Activated naive CD4-positive, alpha-beta T cell treated with anti-CD3 and anti-CD28 coated beads, Interleukin-2, amount 50 U/mL, for 72 hours (primary cell): ENCODE data around the gene RAPGEF5. TPM values are rescaled to one million over a fixed set of nuclear protein-coding genes. Genes with fewer than 3 reads are reported as not detected.
A peak's percentile ranks its signal among the peaks of the same experiment; 100 is the strongest.

Experiments
- ATAC-seq, 2 donors: fragments of 150-1000 bp; cut with Tn5 transposase; 2 replicates each; pipeline ENCODE4 v1.10.0; 2021; ENCODE audit warnings: mild to moderate bottlenecking in 2 of 2, moderate library complexity in 2 of 2
- DNase-seq, 2 donors: peaks; one replicate each; pipeline ENCODE4 v3.0.0; 2021 to 2022; ENCODE audit warnings: low spot score in 2 of 2
- H3K27ac Mint-ChIP-seq, 2 donors: one replicate each; pipeline ENCODE4 v1.8.0; 2022; ENCODE audit warnings: mild to moderate bottlenecking in 2 of 2, mixed read lengths in 2 of 2
- H3K36me3 Mint-ChIP-seq, 2 donors: one replicate each; pipeline ENCODE4 v1.8.0; 2022; ENCODE audit warnings: mixed read lengths in 2 of 2
- H3K9me3 Mint-ChIP-seq, 2 donors: one replicate each; pipeline ENCODE4 v1.8.0; 2022; ENCODE audit warnings: mixed read lengths in 2 of 2
- total RNA-seq, 2 donors: library from RNA; stranded (reverse); gene quantifications; one replicate each; pipeline ENCODE4 v1.2.3, GENCODE V29; 2022

RAPGEF5 gene
- total RNA-seq, 2 donors from 2014 or later = 0.23 to 0.53 TPM

DNA sequence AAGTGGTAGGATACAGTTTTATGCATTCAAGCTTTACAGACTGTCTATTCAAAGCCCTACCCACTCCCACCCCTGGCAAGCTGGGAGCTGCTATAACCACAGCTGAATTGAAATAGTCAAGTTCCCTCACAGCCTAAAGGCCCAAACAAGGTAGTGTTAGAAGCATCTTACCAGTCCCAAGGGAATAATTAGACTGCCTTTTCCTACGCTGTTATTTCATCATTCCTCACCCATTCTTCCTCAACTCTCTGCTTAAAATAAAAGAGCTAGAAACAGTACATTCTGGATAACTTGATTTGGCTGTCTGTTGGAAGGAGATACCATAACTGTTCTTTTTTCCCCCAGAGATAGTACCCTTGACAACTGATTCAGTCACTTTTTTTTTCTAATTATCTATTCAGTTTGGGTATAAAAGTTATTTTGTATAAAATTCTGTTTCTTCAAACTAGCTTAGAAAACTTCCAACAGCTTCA is 54.0 kb downstream of the RAPGEF5 start:
- no peak overlapping the region for H3K27ac Mint-ChIP-seq
- peaks cover 3 to 10% of the 10 kb centered on the region in 2 donors for H3K9me3 Mint-ChIP-seq
- no peaks in the 10 kb centered on the region for H3K36me3 Mint-ChIP-seq
- no peak for ATAC-seq
- no peak for DNase-seq

DNA sequence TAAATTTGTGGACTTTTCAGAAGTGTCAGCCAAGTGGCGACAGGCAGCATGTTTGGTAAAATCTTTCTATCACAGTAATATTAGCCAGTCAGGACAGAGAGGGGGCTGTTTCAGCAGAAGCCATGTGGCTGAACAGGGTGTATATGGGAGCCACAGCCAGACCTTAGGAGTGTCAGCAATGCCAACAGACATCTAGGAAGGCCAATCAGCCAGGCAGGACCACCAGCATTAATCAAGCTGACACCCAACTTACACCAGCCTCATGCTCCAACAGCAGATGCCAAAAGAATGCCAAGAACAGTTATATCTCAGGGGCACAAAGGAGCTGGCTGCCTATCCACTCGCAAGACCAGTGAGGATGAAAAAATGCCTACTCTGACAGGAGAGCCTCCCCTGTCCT is 54.8 kb downstream of the RAPGEF5 start:
- ATAC-seq (no peak), DNase-seq (no peak)
- Mint-ChIP-seq H3K9me3 (peaks cover 3 to 10% of the 10 kb centered on the region in 2 donors), H3K36me3 (no peaks in the 10 kb centered on the region), H3K27ac (no peak overlapping the region)

DNA sequence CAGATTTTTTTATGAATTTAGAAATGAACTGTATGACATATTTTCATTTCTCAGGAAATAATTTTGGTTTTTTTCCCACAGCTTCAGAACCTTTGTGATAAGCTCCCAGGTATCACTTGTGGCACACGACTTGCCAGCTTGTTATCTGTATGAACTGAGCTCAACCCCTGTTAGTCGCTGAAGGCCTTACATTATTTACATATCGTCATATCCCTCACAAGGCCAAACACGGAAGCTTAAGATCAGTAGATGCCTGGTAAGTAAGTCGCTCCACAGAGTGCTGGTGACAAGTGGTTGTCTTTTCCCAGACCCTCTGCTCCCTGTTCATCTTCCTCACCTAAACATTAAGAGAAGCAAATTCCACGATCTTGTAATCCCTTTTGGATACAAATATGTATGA is 55.2 kb downstream of the RAPGEF5 start:
- Mint-ChIP-seq H3K27ac (no peak overlapping the region), H3K9me3 (peaks cover under 1 to 7% of the 10 kb centered on the region in 2 donors), H3K36me3 (no peaks in the 10 kb centered on the region)
- ATAC-seq (no peak), DNase-seq (no peak)

DNA sequence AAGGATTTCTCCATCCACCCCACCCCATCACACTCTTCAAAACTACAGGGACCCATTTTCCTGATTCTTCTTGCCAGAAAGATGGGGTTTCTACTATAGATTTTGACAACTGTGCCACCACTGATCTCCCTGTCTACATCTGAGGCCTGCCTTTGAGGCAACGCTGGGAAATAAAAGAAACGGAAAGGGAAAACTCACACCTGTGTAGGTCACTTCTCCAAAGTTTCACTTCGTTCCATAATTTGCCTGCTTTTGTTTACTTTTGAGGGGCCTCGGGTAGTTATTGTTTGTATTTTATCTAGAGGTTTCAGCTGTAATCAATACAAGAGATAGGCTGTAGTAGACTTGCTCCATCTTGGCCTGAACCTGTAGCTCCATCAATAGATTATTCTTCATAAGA is 56.1 kb downstream of the RAPGEF5 start:
- no peaks in the 10 kb centered on the region for H3K9me3 Mint-ChIP-seq
- no peak for DNase-seq
- no peak overlapping the region for H3K27ac Mint-ChIP-seq
- ATAC-seq = no peak
- no peaks in the 10 kb centered on the region for H3K36me3 Mint-ChIP-seq

DNA sequence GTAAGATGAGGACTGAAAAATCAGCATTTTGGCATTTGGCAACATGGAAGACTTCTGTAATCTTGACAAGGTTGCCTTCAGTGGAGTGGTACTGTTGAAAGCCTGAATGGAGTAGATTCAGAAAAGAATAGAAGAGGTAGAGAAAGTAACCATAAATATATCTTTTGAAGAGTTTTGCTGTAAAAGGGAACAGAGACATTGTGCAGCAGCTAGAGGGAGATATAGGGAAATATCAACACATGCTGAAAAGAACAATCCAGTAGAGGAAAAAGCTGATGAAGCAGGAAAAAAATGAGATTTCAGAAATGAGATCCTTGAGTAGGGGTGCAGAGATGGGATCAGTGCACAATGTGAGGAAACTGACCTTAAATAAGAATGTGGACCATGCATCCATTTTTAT is 60.0 kb downstream of the RAPGEF5 start:
- H3K27ac Mint-ChIP-seq = no peak overlapping the region
- H3K9me3 Mint-ChIP-seq = no peaks in the 10 kb centered on the region
- no peaks in the 10 kb centered on the region for H3K36me3 Mint-ChIP-seq
- DNase-seq (no peak), ATAC-seq (no peak)

DNA sequence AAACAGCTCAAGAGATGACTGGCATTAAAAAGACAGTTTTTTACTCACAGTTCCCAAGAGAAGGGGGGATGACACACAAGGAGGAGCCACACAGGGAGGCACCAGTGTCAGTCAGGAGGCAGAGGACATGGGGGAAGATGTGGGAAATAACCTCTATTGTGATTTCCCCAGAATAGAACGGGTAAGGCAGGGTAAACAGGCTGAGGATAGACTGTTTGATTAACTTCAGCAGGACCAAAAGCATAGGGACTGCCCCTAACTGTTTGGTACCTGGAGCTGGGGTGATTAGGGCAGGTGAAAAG is 60.7 kb downstream of the RAPGEF5 start:
- DNase-seq (no peak), ATAC-seq (no peak)
- Mint-ChIP-seq H3K27ac (no peak overlapping the region), H3K36me3 (no peaks in the 10 kb centered on the region), H3K9me3 (no peaks in the 10 kb centered on the region)

DNA sequence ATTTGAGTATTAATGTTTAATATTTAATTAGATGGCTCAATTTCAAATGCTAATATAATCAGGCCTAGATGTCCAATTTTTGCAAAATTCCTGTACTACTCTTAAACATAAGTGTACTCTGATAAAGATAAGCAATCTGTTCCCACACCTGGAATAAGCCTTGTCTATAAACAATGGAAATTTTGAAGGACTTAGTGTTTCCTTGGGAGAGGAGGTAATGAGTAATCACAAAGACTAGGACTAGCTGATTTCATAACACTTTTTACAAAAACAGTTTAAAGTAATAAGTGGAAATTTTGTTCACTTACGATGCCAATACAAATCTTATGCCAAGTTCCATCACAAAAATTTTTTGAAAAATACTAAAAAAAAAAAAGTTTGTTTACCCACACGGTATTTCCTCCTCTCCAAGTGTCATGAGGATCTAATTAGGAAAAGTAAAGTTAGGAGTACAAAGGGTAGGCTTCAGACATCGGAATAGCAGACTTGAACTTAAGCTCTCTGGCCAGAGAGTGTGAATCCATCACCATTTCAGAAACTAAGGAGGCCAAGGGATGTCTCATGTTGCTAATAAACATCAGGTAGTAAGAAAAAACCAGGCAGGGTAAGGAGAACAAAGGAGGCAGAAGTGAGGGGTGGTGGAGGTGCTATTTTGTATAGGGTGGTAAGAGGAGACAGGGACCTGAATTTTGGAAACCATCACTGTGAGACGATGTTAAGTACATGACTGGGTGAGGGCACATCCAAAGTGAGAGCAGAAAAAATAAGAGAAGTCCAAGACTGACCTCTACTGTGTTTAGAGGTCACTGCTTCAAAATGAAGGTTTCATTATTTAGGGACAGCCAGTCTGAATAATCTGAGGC is 61.3 kb downstream of the RAPGEF5 start:
- Mint-ChIP-seq H3K27ac (no peak overlapping the region), H3K36me3 (no peaks in the 10 kb centered on the region), H3K9me3 (no peaks in the 10 kb centered on the region)
- no peak for DNase-seq
- no peak for ATAC-seq

DNA sequence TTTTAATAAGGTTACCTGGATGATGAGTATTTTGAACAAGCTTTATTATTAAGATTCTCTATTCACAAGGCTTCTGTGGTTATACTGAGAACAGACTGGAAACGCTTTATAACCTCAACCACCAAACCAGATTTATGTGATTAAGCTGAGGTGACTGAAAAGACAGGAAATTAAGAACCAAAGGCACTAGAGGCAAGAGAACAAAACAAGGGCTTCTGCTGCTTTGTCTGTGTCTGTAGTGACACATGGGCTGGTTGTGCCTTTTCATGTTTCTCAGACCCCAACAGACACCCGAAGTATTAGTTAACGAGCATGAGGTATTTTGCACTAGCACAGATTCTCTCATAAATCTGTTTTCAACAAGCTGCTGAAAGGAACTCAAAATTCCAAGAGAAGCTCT is 64.4 kb downstream of the RAPGEF5 start:
- Mint-ChIP-seq H3K36me3 (no peaks in the 10 kb centered on the region), H3K9me3 (peaks cover 0 to 4% of the 10 kb centered on the region in 2 donors), H3K27ac (no peak overlapping the region)
- ATAC-seq (peak in 1 of 2 donors; percentile 35), DNase-seq (no peak)

DNA sequence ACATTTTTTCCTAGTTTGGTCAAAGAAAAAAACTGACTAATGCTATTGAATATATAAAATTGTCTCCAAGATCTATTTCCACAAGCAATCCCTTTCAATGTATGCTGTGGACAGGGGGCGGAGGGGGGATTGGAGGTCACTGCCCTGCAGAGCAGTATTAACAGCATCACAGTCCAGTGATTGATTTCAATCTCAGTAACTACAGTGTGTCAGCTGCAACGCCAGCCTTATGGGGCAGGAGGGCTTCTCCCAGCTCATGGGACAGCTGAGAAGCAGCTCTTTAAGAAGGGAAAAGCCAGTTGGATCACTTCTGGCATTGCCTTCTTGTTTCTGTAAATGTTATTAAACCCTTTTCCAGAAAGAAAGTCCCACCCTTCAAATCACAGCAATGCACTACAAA is 65.0 kb downstream of the RAPGEF5 start:
- Mint-ChIP-seq H3K27ac (no peak overlapping the region), H3K36me3 (no peaks in the 10 kb centered on the region), H3K9me3 (peaks cover 0 to 4% of the 10 kb centered on the region in 2 donors)
- DNase-seq (no peak), ATAC-seq (no peak)

DNA sequence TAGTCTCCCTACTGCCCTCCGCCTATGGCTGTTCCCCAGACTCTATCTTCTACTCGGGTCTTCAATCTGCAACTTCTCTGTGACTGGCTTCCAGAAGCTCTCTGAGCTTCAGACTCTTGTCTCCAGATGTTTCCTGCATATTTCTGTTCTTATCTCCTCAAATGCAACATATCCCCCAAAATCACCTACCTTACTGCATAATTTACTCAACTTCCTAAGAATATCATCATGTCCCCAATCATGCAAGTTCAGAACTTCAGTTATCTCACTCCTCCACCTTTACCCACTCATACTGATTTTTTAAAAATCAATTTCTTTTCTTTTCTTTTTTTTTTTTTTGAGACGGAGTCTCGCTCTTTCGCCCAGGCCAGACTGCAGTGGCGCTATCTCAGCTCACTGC is 68.8 kb downstream of the RAPGEF5 start:
- DNase-seq (no peak), ATAC-seq (no peak)
- Mint-ChIP-seq H3K27ac (no peak overlapping the region), H3K9me3 (peaks cover 0 to 4% of the 10 kb centered on the region in 2 donors), H3K36me3 (no peaks in the 10 kb centered on the region)

DNA sequence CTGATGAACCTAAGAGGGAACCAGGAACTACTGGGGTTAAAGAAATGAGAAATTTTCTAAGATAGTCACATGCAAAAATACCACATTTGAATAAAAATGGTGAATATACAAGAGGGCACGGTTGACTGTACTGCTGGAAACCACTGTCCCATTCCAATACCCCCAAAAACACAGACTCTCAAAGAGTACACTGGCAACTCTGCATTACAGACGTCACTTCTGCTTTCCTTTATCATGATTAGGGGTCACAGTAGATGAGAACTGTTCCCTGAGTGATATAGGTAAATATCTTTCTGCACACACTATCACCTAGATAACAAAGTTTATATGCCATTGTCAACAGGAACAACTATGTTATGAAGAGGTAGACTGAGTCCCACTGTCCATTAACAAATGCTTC is 69.5 kb downstream of the RAPGEF5 start:
- H3K27ac Mint-ChIP-seq = no peak overlapping the region
- ATAC-seq = no peak
- H3K36me3 Mint-ChIP-seq = no peaks in the 10 kb centered on the region
- H3K9me3 Mint-ChIP-seq = peaks cover 0 to 4% of the 10 kb centered on the region in 2 donors
- no peak for DNase-seq

DNA sequence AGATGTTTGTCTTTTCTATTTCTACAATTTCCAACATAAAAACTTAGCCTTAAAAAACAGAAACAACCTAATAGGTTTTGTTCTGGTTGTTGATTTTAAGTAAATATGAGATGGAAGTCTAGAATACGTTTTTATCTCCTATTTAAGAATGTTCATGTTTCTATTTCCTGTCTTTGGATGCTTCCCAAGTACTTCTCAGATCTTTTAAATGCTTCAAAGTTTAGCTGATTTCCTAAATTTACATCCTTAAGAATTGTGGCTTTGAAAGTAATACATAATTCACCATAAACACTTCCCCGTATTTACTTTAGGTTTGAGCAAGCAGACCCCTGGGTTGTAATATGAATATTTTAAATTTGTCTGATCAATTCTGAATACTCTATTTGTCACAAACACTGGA is 70.5 kb downstream of the RAPGEF5 start:
- no peak overlapping the region for H3K27ac Mint-ChIP-seq
- no peaks in the 10 kb centered on the region for H3K36me3 Mint-ChIP-seq
- ATAC-seq (no peak), DNase-seq (no peak)
- H3K9me3 Mint-ChIP-seq = peaks cover 0 to 4% of the 10 kb centered on the region in 2 donors

DNA sequence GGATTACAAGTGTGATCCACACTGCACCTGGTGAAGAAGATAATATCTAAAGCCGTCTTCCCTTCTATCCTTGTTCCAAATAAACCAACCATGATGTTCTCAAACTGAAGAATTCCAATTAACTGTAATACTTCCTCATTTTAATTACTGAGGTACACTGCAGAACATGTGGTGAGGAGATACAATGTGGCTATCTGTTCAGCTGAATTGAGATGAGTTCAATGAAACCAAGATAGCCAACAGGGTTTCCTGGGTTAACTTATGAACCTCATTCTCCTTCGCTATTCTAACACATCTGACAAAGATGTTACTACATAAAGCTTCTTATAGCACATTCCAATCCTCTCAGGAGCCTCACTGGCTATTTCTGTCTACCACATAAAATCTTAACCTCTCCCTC is 75.5 kb downstream of the RAPGEF5 start:
- DNase-seq (no peak), ATAC-seq (no peak)
- Mint-ChIP-seq H3K36me3 (no peaks in the 10 kb centered on the region), H3K27ac (no peak overlapping the region), H3K9me3 (no peaks in the 10 kb centered on the region)

DNA sequence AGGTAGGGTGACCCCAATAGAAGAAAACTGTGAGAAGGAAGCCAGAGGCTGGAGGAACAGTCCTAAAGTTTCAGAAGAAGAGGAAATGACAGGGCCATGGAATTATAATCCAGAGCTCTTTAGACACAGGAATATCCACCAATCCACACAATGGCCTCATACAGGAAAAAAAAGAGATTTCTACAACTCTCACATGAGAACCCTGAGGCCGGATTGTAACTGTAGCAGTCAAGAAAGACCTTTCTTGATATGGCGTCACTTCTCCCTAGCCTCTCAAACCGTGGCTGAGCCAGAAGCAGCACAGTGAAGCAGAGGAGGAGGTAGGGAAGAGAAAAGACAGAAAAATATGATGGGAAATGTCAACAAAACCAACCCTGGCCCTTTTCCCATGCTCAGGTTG is 76.9 kb downstream of the RAPGEF5 start:
- ATAC-seq (no peak), DNase-seq (no peak)
- no peak overlapping the region for H3K27ac Mint-ChIP-seq
- no peaks in the 10 kb centered on the region for H3K36me3 Mint-ChIP-seq
- H3K9me3 Mint-ChIP-seq = no peaks in the 10 kb centered on the region

DNA sequence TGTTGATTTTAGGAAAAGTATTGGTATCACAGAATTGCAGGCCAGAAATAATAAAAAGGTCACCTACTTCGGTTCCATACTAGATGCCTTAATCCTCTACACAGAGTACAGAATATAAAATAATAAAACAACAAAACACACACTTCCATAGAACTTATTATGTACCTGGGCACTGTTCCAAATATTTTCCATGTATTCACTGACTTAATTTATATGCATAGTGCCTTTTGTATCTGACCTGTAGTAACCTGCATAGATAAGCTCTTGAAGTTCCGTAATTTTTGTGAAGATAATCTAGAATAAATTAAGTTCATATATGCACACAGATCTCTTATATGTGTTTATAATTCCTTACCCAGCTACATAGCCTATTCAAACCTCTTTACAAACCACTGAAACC is 78.3 kb downstream of the RAPGEF5 start:
- Mint-ChIP-seq H3K36me3 (no peaks in the 10 kb centered on the region), H3K27ac (no peak overlapping the region), H3K9me3 (no peaks in the 10 kb centered on the region)
- ATAC-seq (no peak), DNase-seq (no peak)

DNA sequence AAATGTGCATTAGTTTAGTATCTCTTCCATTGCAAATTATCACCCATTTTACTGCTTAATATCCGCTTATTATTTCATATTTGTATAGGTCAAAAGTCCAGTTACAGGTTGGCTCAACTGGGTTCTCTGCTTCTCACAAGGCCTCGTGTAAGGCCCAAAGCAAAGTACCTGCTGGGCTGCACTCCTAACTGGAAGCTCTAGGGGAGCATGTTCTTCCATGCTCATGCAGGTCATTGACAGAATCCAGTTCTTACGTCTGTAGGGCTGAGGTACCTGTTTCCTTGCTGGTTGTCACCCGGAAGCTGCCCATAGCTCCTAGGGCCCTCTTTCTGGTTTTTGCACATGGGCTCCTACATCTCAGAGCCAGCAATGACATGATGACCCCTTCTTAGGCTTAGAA is 79.6 kb downstream of the RAPGEF5 start:
- Mint-ChIP-seq H3K36me3 (no peaks in the 10 kb centered on the region), H3K27ac (no peak overlapping the region), H3K9me3 (no peaks in the 10 kb centered on the region)
- DNase-seq (no peak), ATAC-seq (no peak)

DNA sequence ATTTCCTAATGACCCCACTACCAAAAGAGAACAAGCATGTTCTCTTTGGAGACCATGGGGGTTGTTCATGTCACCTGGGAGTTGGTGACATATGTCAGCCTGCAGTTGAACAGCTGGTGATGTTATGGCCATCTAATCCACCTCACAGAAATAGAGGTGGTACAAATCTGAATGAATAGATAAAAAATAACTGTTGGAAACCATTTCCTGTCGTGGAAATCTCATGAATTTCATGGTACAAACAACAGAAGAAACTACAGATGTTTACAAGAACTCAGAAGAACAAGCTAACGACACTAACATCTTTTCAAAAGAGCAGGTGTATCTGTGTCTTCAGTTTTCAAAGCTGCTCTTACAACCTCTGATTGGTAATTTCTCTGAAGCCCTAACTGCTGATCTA is 81.3 kb downstream of the RAPGEF5 start:
- no peak overlapping the region for H3K27ac Mint-ChIP-seq
- DNase-seq (no peak), ATAC-seq (no peak)
- H3K9me3 Mint-ChIP-seq = no peaks in the 10 kb centered on the region
- H3K36me3 Mint-ChIP-seq = no peaks in the 10 kb centered on the region

DNA sequence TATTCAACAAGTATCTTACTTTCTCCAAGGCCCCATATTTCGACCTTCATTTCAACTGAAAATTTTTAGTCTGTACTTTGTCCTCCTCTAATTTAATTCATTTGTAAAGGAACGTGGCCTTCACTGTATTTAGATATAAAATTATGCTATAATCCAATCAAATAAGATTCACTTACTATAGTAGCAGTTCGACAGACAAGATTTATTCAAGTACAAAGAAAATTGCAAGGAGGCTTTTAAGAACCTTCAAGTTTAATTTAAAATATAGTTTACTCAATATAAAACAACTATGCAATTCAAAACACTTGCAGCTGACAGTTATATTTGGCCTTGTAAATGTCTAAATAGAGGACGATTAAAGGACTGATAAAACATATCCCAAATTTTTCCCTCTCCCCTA is 85.6 kb downstream of the RAPGEF5 start:
- no peaks in the 10 kb centered on the region for H3K9me3 Mint-ChIP-seq
- no peak overlapping the region for H3K27ac Mint-ChIP-seq
- H3K36me3 Mint-ChIP-seq = no peaks in the 10 kb centered on the region
- DNase-seq (no peak), ATAC-seq (no peak)
